Osteoblast (primary cell): ENCODE data around the gene GANC. TPM values are rescaled to one million over a fixed set of nuclear protein-coding genes. Genes with fewer than 3 reads are reported as not detected.

Source experiments
- DNase-seq: peaks from one replicate; pipeline ENCODE4 v3.0.0; 2011; ENCODE audit warnings: low spot score, mixed read lengths; ENCODE audit not compliant: insufficient read length; ENCODE audit errors: missing footprints
- H2AFZ ChIP-seq: 2 replicates; pipeline ENCODE4 v1.6.0; 2011; ENCODE audit warnings: mild to moderate bottlenecking, low read length
- H3K27ac ChIP-seq: 2 replicates; pipeline ENCODE4 v1.5.1; 2011; ENCODE audit warnings: mild to moderate bottlenecking, low read depth, low read length, moderate library complexity
- H3K27me3 ChIP-seq: 2 replicates; pipeline ENCODE4 v1.6.0; 2012; ENCODE audit warnings: mild to moderate bottlenecking, control low read depth, inconsistent platforms, low read length, moderate library complexity; ENCODE audit not compliant: insufficient read depth
- H3K36me3 ChIP-seq: 2 replicates; pipeline ENCODE4 v1.5.1; 2011; ENCODE audit warnings: mild to moderate bottlenecking, low read length, control low read depth, moderate library complexity; ENCODE audit not compliant: insufficient read depth
- H3K4me1 ChIP-seq: 2 replicates; pipeline ENCODE4 v1.5.1; 2011; ENCODE audit warnings: mild to moderate bottlenecking, low read length, control low read depth, moderate library complexity; ENCODE audit not compliant: insufficient read depth
- H3K4me2 ChIP-seq: 2 replicates; pipeline ENCODE4 v1.6.0; 2011; ENCODE audit warnings: mild to moderate bottlenecking, low read length; ENCODE audit not compliant: insufficient read depth
- H3K4me3 ChIP-seq: fragments of 200-600 bp; sonication (generic); 3 replicates; pipeline ENCODE4 v1.5.1; 2012; ENCODE audit warnings: mild to moderate bottlenecking, low read length, inconsistent platforms; ENCODE audit not compliant: insufficient read depth
- H3K79me2 ChIP-seq: 2 replicates; pipeline ENCODE4 v1.6.0; 2012; ENCODE audit warnings: mild to moderate bottlenecking, low read length, control low read depth, inconsistent platforms; ENCODE audit not compliant: insufficient read depth
- H3K9me3 ChIP-seq: 2 replicates; pipeline ENCODE4 v1.5.1; 2011; ENCODE audit warnings: low read depth, low read length, control low read depth
- H4K20me1 ChIP-seq: 2 replicates; pipeline ENCODE4 v1.6.0; 2012; ENCODE audit warnings: mild to moderate bottlenecking, low read length, control low read depth; ENCODE audit not compliant: insufficient read depth
- total RNA-seq: library from RNA; depleted of rRNA; stranded (reverse); fragments of >200 nt; gene quantifications from 2 replicates; pipeline ENCODE4 v1.2.3, GENCODE V29; 2012
- TF ChIP-seq, protein P1 (sequence below): IDR thresholded peaks from 2 replicates; pipeline ENCODE4 v1.5.1; 2011; ENCODE audit warnings: mild to moderate bottlenecking, low read depth, low read length, moderate library complexity; ENCODE audit errors: extremely low read depth

The GANC gene
- total RNA-seq, 1 donor: 21.0 TPM

GRCh38 chr15:42275780-42276391 lies 2.9 kb downstream of the GANC start:
- Histone ChIP-seq H4K20me1 (peaks cover 4% of the 10 kb centered on the region), H3K4me2 (peak overlapping the region; percentile 93), H3K9me3 (no peaks in the 10 kb centered on the region), H3K4me3 (peak overlapping the region; percentile 57), H3K36me3 (peaks cover 9% of the 10 kb centered on the region), H3K27me3 (no peaks in the 10 kb centered on the region), H3K27ac (peak overlapping the region; percentile 99), H3K4me1 (peaks cover 30% of the 10 kb centered on the region), H2AFZ (peak overlapping the region; percentile 69), H3K79me2 (peaks cover 36% of the 10 kb centered on the region)
- no peak for DNase-seq
- TF ChIP-seq, protein P1, sequence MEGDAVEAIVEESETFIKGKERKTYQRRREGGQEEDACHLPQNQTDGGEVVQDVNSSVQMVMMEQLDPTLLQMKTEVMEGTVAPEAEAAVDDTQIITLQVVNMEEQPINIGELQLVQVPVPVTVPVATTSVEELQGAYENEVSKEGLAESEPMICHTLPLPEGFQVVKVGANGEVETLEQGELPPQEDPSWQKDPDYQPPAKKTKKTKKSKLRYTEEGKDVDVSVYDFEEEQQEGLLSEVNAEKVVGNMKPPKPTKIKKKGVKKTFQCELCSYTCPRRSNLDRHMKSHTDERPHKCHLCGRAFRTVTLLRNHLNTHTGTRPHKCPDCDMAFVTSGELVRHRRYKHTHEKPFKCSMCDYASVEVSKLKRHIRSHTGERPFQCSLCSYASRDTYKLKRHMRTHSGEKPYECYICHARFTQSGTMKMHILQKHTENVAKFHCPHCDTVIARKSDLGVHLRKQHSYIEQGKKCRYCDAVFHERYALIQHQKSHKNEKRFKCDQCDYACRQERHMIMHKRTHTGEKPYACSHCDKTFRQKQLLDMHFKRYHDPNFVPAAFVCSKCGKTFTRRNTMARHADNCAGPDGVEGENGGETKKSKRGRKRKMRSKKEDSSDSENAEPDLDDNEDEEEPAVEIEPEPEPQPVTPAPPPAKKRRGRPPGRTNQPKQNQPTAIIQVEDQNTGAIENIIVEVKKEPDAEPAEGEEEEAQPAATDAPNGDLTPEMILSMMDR: no peak

DNA sequence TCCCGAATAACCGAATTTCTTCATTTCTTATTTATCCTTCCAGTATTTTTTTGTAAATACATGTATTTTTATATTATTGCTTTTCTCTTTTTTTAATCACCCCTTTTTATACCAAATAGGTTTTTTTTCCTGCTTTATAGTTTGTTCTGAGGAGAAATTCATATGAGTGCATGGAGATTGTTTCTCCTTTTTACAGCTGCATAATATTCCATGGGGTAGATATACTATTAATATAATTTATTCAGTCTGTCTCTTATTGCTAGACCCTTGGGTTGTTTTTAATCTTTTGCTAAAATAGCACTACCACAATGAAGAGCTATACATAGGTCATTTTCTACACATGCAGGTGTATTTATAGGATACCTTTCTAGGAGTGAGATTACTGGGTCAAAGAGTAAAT lies 3.8 kb downstream of the GANC start:
- peaks cover 16% of the 10 kb centered on the region for H3K36me3 ChIP-seq
- no peaks in the 10 kb centered on the region for H3K9me3 ChIP-seq
- H2AFZ ChIP-seq: no peak overlapping the region
- H3K4me2 ChIP-seq: no peak overlapping the region
- H3K79me2 ChIP-seq: peaks cover 27% of the 10 kb centered on the region
- H4K20me1 ChIP-seq: peaks cover 4% of the 10 kb centered on the region
- H3K27ac ChIP-seq: no peak overlapping the region
- no peak overlapping the region for H3K4me3 ChIP-seq
- peaks cover 23% of the 10 kb centered on the region for H3K4me1 ChIP-seq
- H3K27me3 ChIP-seq: no peaks in the 10 kb centered on the region
- TF ChIP-seq, protein P1: no peak
- no peak for DNase-seq

DNA sequence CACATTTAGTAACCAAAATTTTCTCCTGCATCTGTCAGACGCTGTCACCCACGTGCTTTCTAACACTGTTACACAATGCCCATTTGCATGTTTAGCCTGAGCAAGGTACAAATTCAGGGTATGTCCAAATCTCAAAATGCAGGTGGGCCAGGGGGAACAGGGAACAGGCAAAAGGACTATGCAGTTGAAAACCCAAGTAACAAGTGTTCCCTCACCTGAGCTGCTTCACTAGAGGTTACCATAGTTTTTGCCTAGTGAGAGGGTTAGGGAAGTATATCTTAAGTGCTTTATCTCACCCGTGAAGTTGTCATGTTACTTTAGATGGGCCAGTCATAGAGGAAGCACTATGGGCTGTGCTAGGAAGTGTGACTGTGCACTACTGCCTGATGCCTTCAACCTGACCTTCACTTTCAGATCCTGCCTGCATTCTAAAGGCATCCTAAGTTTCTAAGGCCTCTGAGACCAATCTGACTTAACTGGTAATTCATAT lies 6.3 kb downstream of the GANC start:
- Histone ChIP-seq H2AFZ (no peak overlapping the region), H3K4me2 (no peak overlapping the region), H3K4me3 (no peak overlapping the region), H3K79me2 (peaks cover 17% of the 10 kb centered on the region), H4K20me1 (no peaks in the 10 kb centered on the region), H3K4me1 (peaks cover 17% of the 10 kb centered on the region), H3K36me3 (peaks cover 18% of the 10 kb centered on the region), H3K27ac (no peak overlapping the region), H3K9me3 (no peaks in the 10 kb centered on the region), H3K27me3 (no peaks in the 10 kb centered on the region)
- TF ChIP-seq, protein P1: no peak
- no peak for DNase-seq

- Histone ChIP-seq H3K9me3 (no peaks in the 10 kb centered on the region), H3K4me3 (no peak overlapping the region), H2AFZ (no peak overlapping the region), H3K27me3 (no peaks in the 10 kb centered on the region), H3K4me1 (peaks cover 11% of the 10 kb centered on the region), H3K27ac (no peak overlapping the region), H4K20me1 (no peaks in the 10 kb centered on the region), H3K79me2 (no peaks in the 10 kb centered on the region), H3K4me2 (no peak overlapping the region), H3K36me3 (peaks cover 18% of the 10 kb centered on the region)
- TF ChIP-seq, protein P1: no peak
- DNase-seq: no peak
These were observed 9.3 kb downstream of the GANC start for GRCh38 chr15:42282344-42282743.
